SK-N-SH (cell line): Measurements from ENCODE around the gene SULF2. TPM values are rescaled to one million over a fixed set of nuclear protein-coding genes. Genes with fewer than 3 reads are reported as not detected.

Source experiments
- CTCF ChIA-PET: fragments of 300-600, 350-600 bp; formaldehyde crosslinking; extraction: SDS; loops from one replicate; lab custom pipeline; 2021; lab: Yijun Ruan, JAX
- POLR2A ChIA-PET: fragments of 350-600 bp; sonication (Branson Sonifier 250); formaldehyde crosslinking; extraction: SDS; loops from one replicate; lab custom pipeline; 2020; ENCODE audit warnings: antibody characterized with exemption, inconsistent platforms; lab: Yijun Ruan, JAX
- DNase-seq: peaks from one replicate; pipeline ENCODE4 v3.0.0; 2012
- H2AFZ ChIP-seq: fragments of 200-600 bp; sonication (generic); 2 replicates; pipeline ENCODE4 v1.8.1; 2016; ENCODE audit warnings: antibody characterized with exemption, mild to moderate bottlenecking, low read depth
- H3F3A ChIP-seq: fragments of 200-600 bp; sonication (generic); replicated peaks from 2 replicates; pipeline ENCODE3; 2016; ENCODE audit warnings: antibody characterized with exemption, mild to moderate bottlenecking; ENCODE audit not compliant: insufficient read depth
- H3K27ac ChIP-seq, 2 experiments: fragments of 200-500 bp in 1 of 2; fragments of 200-600 bp in 1 of 2; sonication (Bioruptor generic) in 1 of 2; sonication (generic), shearing (Covaris generic) in 1 of 2; 2 replicates each; pipeline versions ENCODE4 v1.5.1 to v1.6.1; 2014 to 2016; ENCODE audit warnings: low read depth in 2 of 2, inconsistent platforms in 1 of 2, low read length in 1 of 2, mild to moderate bottlenecking in 1 of 2, mixed read lengths in 1 of 2
- H3K27me3 ChIP-seq: fragments of 200-600 bp; sonication (generic), shearing (Covaris generic); 2 replicates; pipeline ENCODE4 v1.6.1; 2016; ENCODE audit warnings: mixed run types; ENCODE audit not compliant: insufficient read depth
- H3K36me3 ChIP-seq, 2 experiments: fragments of 200-500 bp in 1 of 2; fragments of 200-600 bp in 1 of 2; sonication (Bioruptor generic) in 1 of 2; sonication (generic) in 1 of 2; replicated peaks in 1 of 2; 2 replicates each; pipeline versions ENCODE3 to v1.5.1; 2014 to 2016; ENCODE audit warnings: low read length in 1 of 2, mild to moderate bottlenecking in 1 of 2; ENCODE audit not compliant: insufficient read depth in 2 of 2, control insufficient read depth in 1 of 2
- H3K4me1 ChIP-seq, 2 experiments: fragments of 200-500 bp in 1 of 2; fragments of 200-600 bp in 1 of 2; sonication (Bioruptor generic) in 1 of 2; sonication (generic), shearing (Covaris generic) in 1 of 2; 2 replicates each; pipeline versions ENCODE4 v1.5.1 to v1.6.1; 2014 to 2016; ENCODE audit warnings: low read depth in 1 of 2, low read length in 1 of 2, mixed run types in 1 of 2; ENCODE audit not compliant: insufficient read depth in 2 of 2, control insufficient read depth in 1 of 2
- H3K4me2 ChIP-seq: fragments of 200-600 bp; sonication (generic), shearing (Covaris generic); 2 replicates; pipeline ENCODE4 v1.6.1; 2017; ENCODE audit warnings: mixed run types
- H3K4me3 ChIP-seq, 2 experiments: fragments of 200-500 bp in 1 of 2; fragments of 200-600 bp in 1 of 2; sonication (Bioruptor generic) in 1 of 2; sonication (generic), shearing (Covaris generic) in 1 of 2; 2 replicates each; pipeline versions ENCODE4 v1.5.1 to v1.8.1; 2014 to 2016; ENCODE audit warnings: low read depth in 2 of 2, inconsistent platforms in 1 of 2, low read length in 1 of 2, mild to moderate bottlenecking in 1 of 2, mixed read lengths in 1 of 2, moderate library complexity in 1 of 2
- H3K79me2 ChIP-seq: fragments of 200-600 bp; sonication (generic); 2 replicates; pipeline ENCODE4 v1.8.1; 2017; ENCODE audit warnings: mild to moderate bottlenecking; ENCODE audit not compliant: insufficient read depth
- H3K9ac ChIP-seq: fragments of 200-600 bp; sonication (generic); 2 replicates; pipeline ENCODE4 v1.6.1; 2017; ENCODE audit warnings: mixed run types
- H3K9me2 ChIP-seq: fragments of 200-600 bp; sonication (generic); 2 replicates; pipeline ENCODE4 v1.6.1; 2017; ENCODE audit warnings: mixed run types
- H3K9me3 ChIP-seq: fragments of 200-600 bp; sonication (generic); 2 replicates; pipeline ENCODE4 v1.6.1; 2017; ENCODE audit warnings: mixed run types, mild to moderate bottlenecking, moderate library complexity
- H4K20me1 ChIP-seq: fragments of 200-600 bp; sonication (generic); 2 replicates; pipeline ENCODE4 v1.6.1; 2017; ENCODE audit warnings: mild to moderate bottlenecking, mixed run types; ENCODE audit not compliant: insufficient read depth
- CHD2 ChIP-seq: fragments of 150-350 bp; IDR thresholded peaks from 2 replicates; pipeline ENCODE4 v1.6.1; 2018; ENCODE audit warnings: low read length; ENCODE audit not compliant: partially characterized antibody
- CTCF ChIP-seq: fragments of 200-600 bp; sonication (generic); IDR thresholded peaks from 2 replicates; pipeline ENCODE4 v1.6.1; 2017; ENCODE audit warnings: antibody characterized with exemption, mild to moderate bottlenecking, moderate library complexity
- ELF1 ChIP-seq: IDR thresholded peaks from 2 replicates; pipeline ENCODE4 v1.4.0; 2012
- EZH2phosphoT487 ChIP-seq: fragments of 200-600 bp; sonication (generic); IDR thresholded peaks from 2 replicates; pipeline ENCODE4 v1.6.1; 2017; ENCODE audit warnings: low read depth, mixed run types, mild to moderate bottlenecking, antibody characterized with exemption, moderate library complexity, borderline replicate concordance
- FOSL2 ChIP-seq: IDR thresholded peaks from 2 replicates; pipeline ENCODE4 v1.4.0; 2012; ENCODE audit warnings: low read depth, mild to moderate bottlenecking, moderate library complexity, borderline replicate concordance
- FOXJ3 ChIP-seq: sonication (generic); formaldehyde crosslinking; IDR thresholded peaks from 2 replicates; pipeline ENCODE4 v1.5.1; 2020; ENCODE audit warnings: mild to moderate bottlenecking, missing genetic modification reagents
- GATA2 ChIP-seq: sonication (generic); formaldehyde crosslinking; IDR thresholded peaks from 2 replicates; pipeline ENCODE4 v1.5.0; 2020; ENCODE audit warnings: mild to moderate bottlenecking, missing genetic modification reagents
- IRF3 ChIP-seq: fragments of 150-350 bp; IDR thresholded peaks from 2 replicates; pipeline ENCODE4 v1.6.1; 2016; ENCODE audit warnings: mild to moderate bottlenecking, low read depth, low read length
- JUND ChIP-seq: IDR thresholded peaks from 2 replicates; pipeline ENCODE4 v1.4.0; 2012
- NFIC ChIP-seq: IDR thresholded peaks from 2 replicates; pipeline ENCODE4 v1.4.0; 2012; ENCODE audit warnings: borderline replicate concordance
- NRF1 ChIP-seq: IDR thresholded peaks from 2 replicates; pipeline ENCODE4 v1.6.1; 2012; ENCODE audit warnings: low read depth, mild to moderate bottlenecking, low read length
- PBX3 ChIP-seq: IDR thresholded peaks from 2 replicates; pipeline ENCODE4; 2012
- POLR2AphosphoS5 ChIP-seq: IDR thresholded peaks from 2 replicates; pipeline ENCODE4 v1.6.1; 2012; ENCODE audit warnings: low read depth, low read length
- RCOR1 ChIP-seq: fragments of 150-350 bp; IDR thresholded peaks from 2 replicates; pipeline ENCODE4 v1.6.1; 2017; ENCODE audit warnings: antibody characterized with exemption, low read length
- SMC3 ChIP-seq: IDR thresholded peaks from 2 replicates; pipeline ENCODE4 v1.6.1; 2012; ENCODE audit warnings: low read depth, low read length, improper control_type of control experiment
- TCF12 ChIP-seq: IDR thresholded peaks from 2 replicates; pipeline ENCODE4 v1.4.0; 2012
- ZBTB33 ChIP-seq: IDR thresholded peaks from 2 replicates; pipeline ENCODE4 v1.4.0; 2012; ENCODE audit warnings: low read depth, borderline replicate concordance
- WGBS: methylation state at CpG from one replicate; pipeline ENCODE4 v1.1.6; 2017; ENCODE audit warnings: low lambda C conversion rate; 5-methylcytosine and 5-hydroxymethylcytosine counted together
- polyA plus RNA-seq, 3 experiments: library from polyadenylated mRNA; depleted of rRNA; stranded (reverse); fragments of >200 nt; gene quantifications; 2 replicates each; pipeline ENCODE4 v1.2.3, GENCODE V29; 2012

Gene SULF2
- polyA plus RNA-seq, 1 of the 3 experiments (the other 2 are of a cell fraction) = 20.2 TPM

GRCh38 chr20:47611785-47612184 is 173.5 kb downstream of the SULF2 start (continued):
- TF ChIP-seq CTCF (no peak), NFIC (no peak), GATA2 (CRISPR knock-in tag) (no peak), POLR2AphosphoS5 (no peak)

- TF ChIP-seq SMC3 = no peak
- no peak for TF ChIP-seq JUND
- no peak for TF ChIP-seq GATA2 (CRISPR knock-in tag)
- no peak for TF ChIP-seq FOXJ3 (CRISPR knock-in tag)
- H3K4me2 ChIP-seq = peak overlapping the region; percentile 25; the same call in 1 of the 2 replicates
- H2AFZ ChIP-seq = no peak overlapping the region
- DNase-seq = no peak
- peak overlapping the region; percentile 32; the same call in 1 of the 2 replicates for H3K9ac ChIP-seq
- H3K4me1 ChIP-seq = peaks cover 0 to 23% of the 10 kb centered on the region in 2 experiments; a peak in 1 of 4 replicates
- no peaks in the 10 kb centered on the region for H3K9me3 ChIP-seq
- H3K36me3 ChIP-seq = no peaks in the 10 kb centered on the region
- peaks cover 20% of the 10 kb centered on the region for H3F3A ChIP-seq
- peaks cover 26% of the 10 kb centered on the region for H3K79me2 ChIP-seq
- H4K20me1 ChIP-seq = no peaks in the 10 kb centered on the region
- CTCF ChIA-PET = interaction anchor here (0.9 to 3.1 kb wide), 3 partner anchors 10 to 415 kb away, joined by 3 to 19 read pairs (median 6); no protein-coding TSS in a partner anchor
- H3K27ac ChIP-seq = peak overlapping the region in 1 of 2 experiments; percentile 83; a peak in 2 of 4 replicates
- H3K9me2 ChIP-seq = no peaks in the 10 kb centered on the region
- POLR2A ChIA-PET = no interaction called here
- H3K4me3 ChIP-seq = no peak overlapping the region
- H3K27me3 ChIP-seq = no peaks in the 10 kb centered on the region
Measured at GRCh38 chr20:47610945-47611250, 174.4 kb downstream of the SULF2 start.

GRCh38 chr20:47610247-47610944 is 174.9 kb downstream of the SULF2 start:
- H3K36me3 ChIP-seq = no peaks in the 10 kb centered on the region
- no peak overlapping the region for H3K4me3 ChIP-seq
- TF ChIP-seq RCOR1 = no peak
- TF ChIP-seq ZBTB33 = no peak
- peak; percentile 67; the same call in 1 of the 2 replicates for TF ChIP-seq FOSL2
- no peak for TF ChIP-seq CHD2
- TF ChIP-seq NRF1 = no peak
- TF ChIP-seq IRF3 = no peak
- TF ChIP-seq JUND = peak; percentile 67
- peak; percentile 21; the same call in 1 of the 2 replicates for TF ChIP-seq ELF1
- no peak for TF ChIP-seq SMC3
- peak; percentile 30; the same call in 1 of the 2 replicates for TF ChIP-seq TCF12
- TF ChIP-seq GATA2 (CRISPR knock-in tag) = no peak
- peak; percentile 10; the same call in 1 of the 2 replicates for TF ChIP-seq PBX3
- TF ChIP-seq EZH2phosphoT487 = no peak

More at GRCh38 chr20:47610247-47610944, 174.9 kb downstream of the SULF2 start:
- peak overlapping the region; percentile 34; the same call in 1 of the 2 replicates for H3K9ac ChIP-seq
- no peaks in the 10 kb centered on the region for H3K9me2 ChIP-seq
- H3K27ac ChIP-seq = peak overlapping the region in 1 of 2 experiments; percentile 83; a peak in 2 of 4 replicates
- H4K20me1 ChIP-seq = no peaks in the 10 kb centered on the region
- H3K4me2 ChIP-seq = peak overlapping the region; percentile 25; the same call in 1 of the 2 replicates
- 0 out of 2 replicates have a peak overlapping the region, but pooled peaks have one; percentile 27 for H2AFZ ChIP-seq
- WGBS = 34% methylated on average over 6 of the region's 6 CpGs
- H3K27me3 ChIP-seq = no peaks in the 10 kb centered on the region
- peaks cover 0 to 23% of the 10 kb centered on the region in 2 experiments; a peak in 1 of 4 replicates for H3K4me1 ChIP-seq
- POLR2A ChIA-PET = interaction anchor here (0.7 kb wide), 1 partner anchor 98 kb away, joined by 3 read pairs; no protein-coding TSS in a partner anchor
- CTCF ChIA-PET = interaction anchor here (0.9 to 3.1 kb wide), 3 partner anchors 10 to 414 kb away, joined by 3 to 19 read pairs (median 6); no protein-coding TSS in a partner anchor
- DNase-seq = no peak
- peaks cover 20% of the 10 kb centered on the region for H3F3A ChIP-seq
- H3K79me2 ChIP-seq = peaks cover 31% of the 10 kb centered on the region
- no peaks in the 10 kb centered on the region for H3K9me3 ChIP-seq
